SK-N-MC (cell line): ENCODE results near the gene BBS1.

Experiments
- EZH2 ChIP-seq: fragments of 200-600 bp; sonication (generic); IDR thresholded peaks from one replicate; pipeline ENCODE4 v1.6.1; 2017; ENCODE audit warnings: antibody characterized with exemption
- FOXP2 ChIP-seq: optimal IDR thresholded peaks from 2 replicates; pipeline ENCODE3; 2011; ENCODE audit warnings: mild to moderate bottlenecking, moderate library complexity; ENCODE audit not compliant: insufficient read depth; ENCODE audit errors: extremely low read length, control extremely low read depth
- POLR2AphosphoS5 ChIP-seq: IDR thresholded peaks from 2 replicates; pipeline ENCODE4 v1.6.1; 2012; ENCODE audit warnings: mild to moderate bottlenecking, low read depth, low read length, borderline replicate concordance

DNA sequence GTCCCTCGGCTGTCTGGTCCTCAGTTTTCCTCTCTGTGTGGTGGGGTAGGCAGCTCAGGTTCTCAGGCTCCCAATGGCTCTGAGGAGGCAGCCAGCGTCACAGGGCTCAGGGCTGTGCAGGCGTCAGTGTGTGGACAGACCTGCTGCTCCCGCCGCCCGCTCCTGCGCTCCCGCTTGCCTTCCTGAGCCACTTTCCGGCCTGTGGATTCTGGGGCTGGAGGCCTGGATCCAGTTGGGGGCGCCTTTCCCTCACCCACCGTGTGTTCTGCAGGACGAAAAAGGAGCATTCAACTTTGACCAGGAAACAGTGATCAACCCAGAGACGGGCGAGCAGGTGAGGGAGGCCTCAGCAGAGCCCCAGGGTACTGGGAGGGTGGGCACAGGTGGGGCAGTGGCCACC, 15.5 kb upstream of the BBS1 start:
- TF ChIP-seq EZH2 (no peak), FOXP2 (no peak), POLR2AphosphoS5 (no peak)
